ENCODE measurements around the gene SLC50A1.

Gene SLC50A1, protein sequence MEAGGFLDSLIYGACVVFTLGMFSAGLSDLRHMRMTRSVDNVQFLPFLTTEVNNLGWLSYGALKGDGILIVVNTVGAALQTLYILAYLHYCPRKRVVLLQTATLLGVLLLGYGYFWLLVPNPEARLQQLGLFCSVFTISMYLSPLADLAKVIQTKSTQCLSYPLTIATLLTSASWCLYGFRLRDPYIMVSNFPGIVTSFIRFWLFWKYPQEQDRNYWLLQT

DNA sequence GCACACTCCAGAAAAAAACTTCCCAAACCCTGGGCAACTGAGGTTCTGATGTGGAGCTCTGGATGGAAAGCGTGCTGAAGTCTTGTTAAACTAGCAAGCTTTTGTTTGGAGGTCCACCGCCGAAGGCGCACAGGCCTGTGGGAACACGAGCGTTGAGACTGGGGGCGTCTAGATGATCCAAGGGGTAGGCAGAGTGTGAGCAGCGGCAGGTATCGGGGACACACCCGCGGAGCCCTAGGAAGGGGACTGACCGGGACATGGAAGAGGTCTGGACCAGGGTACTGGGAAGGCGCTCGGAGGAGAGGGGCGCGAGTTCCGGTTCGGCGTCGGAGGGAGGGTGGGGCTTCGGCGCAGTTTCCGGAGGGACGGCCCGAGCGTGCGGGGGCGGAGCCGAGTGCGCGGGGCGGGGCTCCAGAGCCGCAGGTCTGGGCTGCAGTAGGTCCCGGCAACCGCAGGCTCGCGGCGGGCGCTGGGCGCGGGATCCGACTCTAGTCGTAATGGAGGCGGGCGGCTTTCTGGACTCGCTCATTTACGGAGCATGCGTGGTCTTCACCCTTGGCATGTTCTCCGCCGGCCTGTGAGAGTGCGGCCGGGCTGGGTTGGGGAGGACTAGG, at the start of gene SLC50A1:
Gene SLC50A1, plus strand, starts transcription at position 438 of the 614 bp plus-strand sequence. Its CDS starts 60 bp downstream, at position 498.
- peak; percentile 97 for DNase-seq

DNA sequence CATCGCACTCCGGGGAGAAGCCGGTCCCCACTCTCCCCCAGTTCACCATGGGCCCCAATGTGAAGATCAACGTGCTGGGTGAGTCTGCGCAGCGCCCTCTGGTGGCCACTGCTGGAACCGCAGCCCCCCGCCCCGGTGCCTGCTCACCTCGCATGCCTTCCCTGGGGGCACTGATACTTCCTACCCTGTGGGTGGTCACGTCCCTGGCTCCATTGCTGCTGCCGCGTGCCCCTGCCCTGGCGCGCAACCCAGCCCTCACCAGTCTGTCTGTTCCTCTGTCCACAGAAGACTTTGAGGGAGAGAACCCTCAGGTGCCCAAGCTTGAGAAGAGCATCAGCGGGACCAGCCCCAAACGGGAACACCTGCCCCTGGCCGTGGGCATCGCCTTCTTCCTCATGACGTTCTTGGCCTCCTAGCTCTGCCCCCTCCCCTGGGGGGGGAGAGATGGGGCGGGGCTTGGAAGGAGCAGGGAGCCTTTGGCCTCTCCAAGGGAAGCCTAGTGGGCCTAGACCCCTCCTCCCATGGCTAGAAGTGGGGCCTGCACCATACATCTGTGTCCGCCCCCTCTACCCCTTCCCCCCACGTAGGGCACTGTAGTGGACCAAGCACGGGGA, 49.4 kb upstream of the SLC50A1 start:
- peak; percentile 87 for DNase-seq

DNA sequence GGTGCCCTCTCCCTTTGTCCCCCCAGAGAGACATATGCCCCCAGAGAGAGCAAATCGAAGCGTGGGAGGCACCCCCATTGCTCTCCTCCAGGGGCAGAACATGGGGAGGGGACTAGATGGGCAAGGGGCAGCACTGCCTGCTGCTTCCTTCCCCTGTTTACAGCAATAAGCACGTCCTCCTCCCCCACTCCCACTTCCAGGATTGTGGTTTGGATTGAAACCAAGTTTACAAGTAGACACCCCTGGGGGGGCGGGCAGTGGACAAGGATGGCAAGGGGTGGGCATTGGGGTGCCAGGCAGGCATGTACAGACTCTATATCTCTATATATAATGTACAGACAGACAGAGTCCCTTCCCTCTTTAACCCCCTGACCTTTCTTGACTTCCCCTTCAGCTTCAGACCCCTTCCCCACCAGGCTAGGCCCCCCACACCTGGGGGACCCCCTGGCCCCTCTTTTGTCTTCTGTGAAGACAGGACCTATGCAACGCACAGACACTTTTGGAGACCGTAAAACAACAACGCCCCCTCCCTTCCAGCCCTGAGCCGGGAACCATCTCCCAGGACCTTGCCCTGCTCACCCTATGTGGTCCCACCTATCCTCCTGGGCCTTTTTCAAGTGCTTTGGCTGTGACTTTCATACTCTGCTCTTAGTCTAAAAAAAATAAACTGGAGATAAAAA, 48.7 kb upstream of the SLC50A1 start:
- no peak for DNase-seq

DNA sequence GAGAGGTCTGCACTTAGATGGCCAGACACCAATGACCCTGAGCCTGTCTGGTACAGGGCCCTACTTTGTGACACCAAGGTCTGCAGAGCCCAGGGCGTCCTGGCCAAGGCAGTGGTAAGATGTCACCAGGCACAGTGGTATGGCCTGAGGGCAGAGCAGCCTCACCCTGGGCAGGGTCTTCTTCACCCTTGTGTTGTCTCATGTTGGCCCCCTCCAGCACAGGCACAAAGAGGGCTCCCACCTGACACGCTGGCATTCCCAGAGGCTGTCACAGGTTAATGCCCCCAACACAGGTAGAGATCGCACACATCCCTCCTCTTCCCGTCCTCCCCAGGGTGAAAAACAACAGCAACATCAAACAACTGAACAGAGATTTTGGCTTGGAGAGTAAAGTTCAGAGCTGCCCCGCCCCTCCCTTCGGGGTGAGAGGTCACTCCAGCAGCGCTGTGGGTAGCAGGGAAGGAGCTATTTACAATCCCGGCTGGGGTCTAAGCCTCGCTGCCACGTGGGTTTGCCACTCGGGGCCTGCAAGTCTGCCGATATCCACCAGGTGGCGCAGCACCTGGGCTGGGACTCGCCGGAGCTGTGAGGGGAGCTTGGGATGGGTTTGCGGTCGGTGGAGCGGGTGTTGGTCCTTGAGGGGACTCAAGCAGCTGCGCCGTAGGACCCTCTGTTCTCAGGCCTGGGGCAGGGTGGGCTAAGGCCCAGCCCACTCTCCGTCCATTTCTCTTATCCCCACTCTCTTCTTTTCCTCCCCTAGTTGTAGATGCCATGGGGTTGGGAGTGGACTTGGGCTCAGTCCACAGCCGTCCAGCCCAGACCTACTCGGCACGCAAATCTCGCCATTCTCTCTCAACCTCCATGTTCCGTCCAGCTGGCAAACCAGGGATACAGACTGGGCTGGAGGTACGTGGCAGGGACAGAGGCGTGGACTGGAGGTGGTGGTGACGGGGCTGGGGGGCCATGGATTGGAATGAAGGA, 44.3 kb upstream of the SLC50A1 start:
- peak; percentile 88 for DNase-seq

DNA sequence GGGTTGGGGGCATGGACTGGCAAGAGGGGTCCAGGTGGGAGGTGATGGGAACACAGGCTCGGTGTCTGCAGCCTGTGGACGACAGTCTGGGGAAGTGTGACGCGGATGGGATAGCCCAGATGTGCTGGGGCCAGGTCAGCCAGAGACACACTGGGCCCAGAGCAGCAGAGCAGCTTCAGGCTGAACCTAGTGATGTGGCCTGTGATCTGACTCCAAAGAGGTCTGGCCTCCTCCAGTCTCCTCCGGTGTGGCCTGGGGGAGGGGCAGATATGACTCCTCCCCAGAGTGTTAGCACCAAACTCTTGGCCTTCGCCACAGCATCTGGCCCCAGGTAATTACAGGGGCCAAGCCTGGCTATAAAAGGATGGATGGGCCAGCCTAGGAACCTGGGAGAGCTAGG, 43.5 kb upstream of the SLC50A1 start:
- DNase-seq: no peak

DNA sequence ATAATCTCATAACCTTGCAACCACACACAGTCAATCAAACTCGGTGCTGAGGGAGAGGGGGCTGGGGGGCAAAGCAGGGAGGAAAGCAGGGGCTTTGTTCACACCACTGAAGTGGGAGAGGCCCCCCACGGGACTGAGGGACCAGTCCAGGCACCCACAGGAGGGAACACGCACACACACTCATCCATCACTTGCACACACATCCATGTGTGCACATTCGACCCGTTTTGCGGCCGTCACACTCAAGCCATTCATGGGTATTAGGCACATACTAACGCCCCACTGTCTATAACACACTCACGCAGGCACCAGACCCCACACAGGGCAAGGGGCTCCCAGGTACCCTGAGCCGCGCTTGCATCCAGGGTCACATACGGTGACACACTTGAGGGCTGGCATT, 43.0 kb upstream of the SLC50A1 start:
- no peak for DNase-seq

DNA sequence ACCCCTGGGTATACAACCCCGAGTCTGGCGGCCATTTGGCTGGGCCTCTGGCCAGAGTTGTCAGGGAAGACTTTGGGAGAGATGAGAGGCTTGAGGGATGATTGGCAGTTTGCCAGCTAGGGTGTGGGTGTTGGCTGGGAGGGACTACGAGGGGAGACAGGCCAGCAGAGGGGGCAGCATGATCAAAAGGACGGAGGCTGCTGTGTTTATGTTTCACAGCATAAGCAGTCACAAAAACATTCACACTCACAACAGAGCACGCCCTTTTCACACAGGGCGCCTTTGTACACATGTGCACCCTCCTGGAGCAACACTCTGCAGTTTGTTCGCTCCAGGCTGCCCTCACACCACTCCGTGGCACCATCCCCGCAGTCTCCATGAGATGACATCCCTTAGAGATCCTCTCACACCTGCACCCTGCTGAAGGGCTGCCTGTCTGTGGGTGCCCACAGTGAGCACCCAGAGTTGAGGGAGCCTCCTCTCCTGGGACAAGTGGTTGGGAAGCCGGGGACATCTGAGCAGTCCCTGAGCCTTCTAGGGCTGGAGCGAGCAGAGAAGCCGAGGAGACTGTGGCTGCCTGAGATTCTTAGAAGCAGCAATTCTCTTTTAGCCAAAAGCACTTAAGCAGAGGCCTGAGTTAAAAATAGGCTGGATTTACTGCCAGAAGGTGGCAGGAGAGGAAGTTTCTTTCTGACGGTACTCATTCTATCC, 41.6 kb upstream of the SLC50A1 start:
- peak; percentile 91 for DNase-seq

DNA sequence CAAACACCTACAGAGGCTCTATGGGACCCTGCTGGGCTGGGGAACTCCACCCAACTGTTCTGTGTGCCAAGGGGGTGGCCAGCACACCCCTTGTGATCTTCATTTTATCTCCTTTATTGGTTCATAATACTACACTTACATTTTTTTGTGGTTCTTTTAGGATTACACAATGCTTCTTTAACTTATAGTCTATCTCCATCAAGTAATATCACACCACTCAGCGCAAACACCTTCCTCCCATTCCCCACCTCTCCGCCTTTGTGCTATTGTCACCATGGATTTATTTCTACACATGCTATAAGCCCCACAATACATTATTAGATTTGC, 41.1 kb upstream of the SLC50A1 start:
- no peak for DNase-seq

DNA sequence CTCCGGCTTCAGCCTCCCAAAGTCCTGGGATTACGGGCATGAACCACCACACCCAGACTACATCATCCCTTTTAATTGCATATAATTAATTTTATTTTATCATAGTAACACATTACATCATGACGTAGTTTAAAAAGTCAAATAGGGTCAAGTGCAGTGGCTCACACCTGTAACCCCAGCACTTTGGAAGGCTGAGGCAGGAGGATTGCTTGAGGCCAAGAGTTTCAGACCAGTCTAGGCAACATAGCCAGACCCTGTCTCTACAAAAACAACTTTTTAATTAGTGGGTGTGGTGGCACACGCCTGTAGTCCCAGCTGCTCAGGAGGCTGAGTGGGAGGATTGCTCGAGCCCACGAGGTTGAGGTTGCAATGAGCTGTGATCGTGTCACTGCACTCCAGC, 36.3 kb upstream of the SLC50A1 start:
- no peak for DNase-seq

DNA sequence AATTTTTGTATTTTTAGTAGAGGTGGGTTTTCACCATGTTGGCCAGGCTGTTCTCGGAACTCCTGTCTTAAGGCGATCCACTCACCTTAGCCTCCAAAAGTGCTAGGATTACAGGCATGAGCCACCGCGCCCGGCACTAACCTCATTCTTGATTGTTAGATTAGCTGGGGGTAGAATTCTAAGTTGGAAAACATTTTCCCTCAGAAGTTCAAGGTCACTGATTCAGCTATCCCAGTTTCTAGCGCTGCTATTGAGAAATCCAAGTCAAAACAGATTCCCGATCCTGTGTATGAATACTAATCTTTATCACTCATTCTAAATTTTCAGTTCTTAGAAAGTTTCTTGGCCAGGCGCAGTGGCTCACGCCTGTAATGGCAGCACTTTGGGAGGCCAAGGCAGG, 32.3 kb upstream of the SLC50A1 start:
- no peak for DNase-seq

DNA sequence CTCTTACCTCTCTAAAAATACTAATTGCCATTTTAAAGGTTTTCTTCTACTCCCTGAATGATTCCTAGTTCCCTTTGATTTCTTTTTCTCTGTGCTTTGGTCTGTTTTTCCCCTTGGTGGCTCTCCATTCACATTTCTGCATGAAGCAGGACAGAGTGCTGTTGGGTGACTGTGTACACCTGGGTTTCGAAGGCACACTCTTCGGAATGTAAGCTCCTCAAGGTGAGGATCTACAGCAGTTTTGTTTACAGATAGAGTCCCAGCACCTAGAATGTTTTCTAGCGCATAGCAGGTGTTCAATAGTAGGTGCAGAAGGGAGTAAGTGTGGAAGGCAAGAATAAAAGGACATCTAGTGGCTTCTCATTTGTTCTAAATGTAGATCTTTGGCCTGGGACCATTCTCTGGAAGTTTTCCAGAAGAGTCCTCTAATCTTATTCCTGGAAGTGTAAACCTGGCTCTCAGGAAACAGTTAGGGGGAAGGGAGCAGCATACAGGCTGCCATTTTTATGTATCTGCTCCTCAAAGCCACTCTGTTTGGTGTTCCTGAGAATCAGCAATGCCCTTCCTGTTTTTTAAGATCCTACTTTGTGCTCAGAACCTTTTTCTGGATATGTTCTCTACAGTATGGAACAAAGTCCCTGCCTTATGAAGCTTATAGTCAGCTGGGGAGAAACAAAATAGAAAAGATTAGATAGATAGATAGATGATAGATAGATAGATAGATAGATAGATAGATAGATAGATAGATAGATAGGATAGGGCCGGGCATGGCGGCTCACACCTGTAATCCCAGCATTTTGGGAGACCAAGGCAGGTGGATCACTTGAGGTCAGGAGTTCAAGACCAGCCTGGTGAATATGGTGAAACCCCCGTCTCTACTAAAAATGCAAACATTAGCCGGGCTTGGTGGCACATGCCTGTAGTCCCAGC, 30.8 kb upstream of the SLC50A1 start:
- DNase-seq: no peak

DNA sequence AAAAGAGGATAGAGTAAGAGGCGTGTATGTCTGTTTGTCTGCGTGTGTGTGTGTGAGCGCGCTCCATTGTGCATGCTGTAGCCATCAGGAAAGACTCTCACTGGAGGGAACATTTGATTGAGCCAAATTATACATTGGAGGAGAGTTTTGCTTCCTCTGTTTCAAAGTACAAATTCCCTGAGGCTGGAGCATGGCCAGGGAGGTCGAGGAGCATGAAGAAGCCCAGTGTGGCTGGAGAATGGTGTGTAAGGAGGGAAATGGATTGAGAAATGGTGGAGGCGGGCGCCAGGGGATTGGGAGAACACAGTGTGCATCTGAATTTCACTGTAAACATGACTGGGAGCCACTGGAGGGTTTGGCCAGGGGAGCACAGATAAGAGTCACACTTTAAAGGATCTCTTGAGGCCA, 30.0 kb upstream of the SLC50A1 start:
- DNase-seq: no peak

DNA sequence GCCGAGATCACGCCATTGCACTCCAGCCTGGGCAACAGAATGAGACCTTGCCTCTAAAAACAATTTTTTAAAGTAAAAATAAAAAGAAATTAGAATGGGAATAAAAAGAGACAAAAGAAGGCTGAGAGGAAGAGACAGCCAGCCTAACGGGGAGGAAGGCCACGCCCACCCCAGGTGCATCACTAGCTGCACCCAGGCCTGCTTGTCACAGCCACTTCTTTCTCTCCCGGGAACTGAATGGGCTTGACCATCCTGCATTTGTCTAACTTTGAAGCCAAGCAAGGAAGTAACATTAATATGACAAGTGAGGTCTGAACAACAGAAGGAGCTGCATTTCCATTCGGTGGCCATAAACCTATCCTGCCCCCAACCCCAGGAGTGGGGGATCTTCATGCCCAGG, 28.8 kb upstream of the SLC50A1 start:
- DNase-seq: no peak

DNA sequence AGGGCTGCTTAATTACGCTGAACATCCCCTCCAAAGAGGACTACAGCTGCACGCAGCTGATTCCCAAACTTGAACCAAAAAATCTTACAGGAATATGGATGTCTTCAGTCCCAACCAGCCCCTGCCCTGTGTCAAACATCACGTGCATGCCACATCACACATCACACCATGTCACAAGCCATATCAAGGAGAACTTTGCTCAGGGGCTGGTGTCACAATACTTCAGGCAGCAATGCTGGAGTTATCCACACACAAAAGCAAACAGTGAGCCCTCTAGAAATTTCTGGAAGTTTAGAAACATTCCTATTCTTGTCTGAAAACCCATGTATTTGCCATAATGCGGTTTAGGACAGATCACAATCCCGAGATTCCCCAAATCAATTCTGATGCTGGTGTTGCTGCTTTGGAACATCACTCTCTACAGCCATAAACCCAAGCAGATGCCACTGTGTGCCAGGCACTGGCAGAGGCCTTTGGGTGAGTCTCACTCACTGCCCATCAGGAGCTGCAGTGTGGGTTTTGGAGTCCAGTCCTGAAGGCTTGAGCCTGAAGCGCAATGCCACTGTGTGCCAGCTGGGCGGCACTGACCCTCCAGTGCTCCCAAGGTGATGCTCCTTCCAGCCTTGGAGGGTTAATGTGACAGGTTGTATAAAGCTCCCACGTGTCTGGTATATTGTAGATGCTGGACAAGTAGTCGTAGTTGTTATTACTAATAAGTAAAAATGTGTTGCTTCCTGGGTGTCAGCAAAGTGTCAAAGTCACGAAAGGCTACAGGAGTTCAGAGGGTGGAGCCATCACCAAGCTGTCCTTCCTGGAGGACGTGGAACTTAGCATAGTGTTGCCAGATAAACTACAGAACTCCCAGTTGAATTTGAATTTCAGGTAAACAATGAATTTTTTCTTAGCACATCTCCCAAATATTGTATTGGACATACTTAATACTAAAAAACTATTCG, 28.1 kb upstream of the SLC50A1 start:
- no peak for DNase-seq

DNA sequence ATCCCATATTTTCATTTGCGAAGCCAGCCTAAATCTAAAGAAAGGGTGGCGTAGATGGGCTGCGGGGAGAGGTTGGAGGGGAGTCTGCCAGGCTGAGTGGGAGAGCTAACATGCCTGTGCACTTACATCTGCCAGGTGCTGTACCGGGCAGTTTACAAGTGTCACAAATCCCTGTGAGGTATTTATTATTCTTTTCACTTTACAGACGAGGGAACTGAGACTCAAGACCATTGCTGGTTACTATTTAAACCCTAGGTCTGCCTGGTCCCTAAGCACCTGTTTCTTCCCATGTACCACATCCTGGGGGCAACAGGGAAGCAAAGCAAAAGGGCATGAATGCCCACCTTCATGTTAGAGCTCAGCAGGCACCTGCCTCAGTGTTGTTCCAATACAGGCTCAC, 27.4 kb upstream of the SLC50A1 start:
- no peak for DNase-seq

DNA sequence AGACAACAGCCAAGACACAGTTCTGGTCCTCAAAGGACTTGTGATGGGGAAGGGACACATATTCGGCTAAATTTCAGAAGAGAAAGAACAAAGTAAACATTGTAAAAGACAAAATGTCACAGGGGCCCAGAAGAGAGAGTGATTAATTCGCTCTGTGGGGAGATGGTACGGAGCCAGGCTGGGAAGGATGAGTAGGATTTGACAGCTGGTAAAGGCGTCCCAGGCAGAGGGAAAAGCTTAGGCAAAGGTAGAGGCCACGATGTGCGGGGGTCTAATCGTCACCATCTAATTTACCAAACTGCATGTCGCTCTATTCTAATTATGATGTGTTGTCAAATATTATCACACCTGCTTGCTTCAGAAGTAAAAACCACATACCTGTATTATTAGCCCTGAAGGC, 25.3 kb upstream of the SLC50A1 start:
- no peak for DNase-seq

DNA sequence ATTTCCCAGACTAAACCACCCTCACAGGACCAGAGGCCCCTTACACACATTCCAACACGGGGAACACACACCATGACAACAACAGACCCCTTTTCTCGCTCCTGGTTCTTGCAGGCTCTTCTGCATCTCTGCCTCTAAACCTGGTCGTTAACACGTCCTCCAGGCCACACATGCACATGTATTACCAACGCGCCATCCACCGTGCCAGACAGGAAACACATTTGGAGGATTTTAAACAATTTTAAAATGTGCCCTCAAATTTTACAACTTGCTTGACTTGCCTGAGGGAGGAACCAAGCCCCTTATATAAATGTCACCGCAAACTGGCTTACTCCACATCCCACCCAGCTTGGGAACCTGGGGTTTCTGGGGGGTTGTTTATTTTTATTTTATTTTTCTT, 24.8 kb upstream of the SLC50A1 start:
- DNase-seq: no peak

DNA sequence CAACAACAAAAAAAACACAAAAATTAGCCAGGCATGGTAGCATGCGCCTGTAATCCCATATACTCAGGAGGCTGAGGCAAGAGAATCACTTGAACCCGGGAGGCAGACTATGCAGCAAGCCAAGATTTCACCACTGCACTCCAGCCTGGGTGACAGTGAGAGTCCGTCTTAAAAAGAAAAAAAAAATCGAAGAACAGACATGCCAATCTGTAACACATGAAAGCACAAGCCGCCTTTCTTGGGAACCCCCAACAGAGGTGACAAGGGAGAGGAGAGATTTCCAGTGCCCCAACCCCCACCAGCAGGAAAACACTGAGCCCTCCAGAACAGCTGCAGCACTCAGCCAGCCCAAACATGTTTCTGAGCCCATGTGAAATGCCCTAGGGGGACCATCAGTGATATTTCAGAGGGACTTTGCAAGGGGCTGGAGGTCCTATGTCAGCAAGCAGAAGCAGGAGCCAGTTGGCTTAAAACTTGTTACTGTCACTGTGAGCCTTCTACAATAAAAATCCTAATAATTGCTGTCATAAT, 22.1 kb upstream of the SLC50A1 start:
- peak; percentile 43 for DNase-seq

DNA sequence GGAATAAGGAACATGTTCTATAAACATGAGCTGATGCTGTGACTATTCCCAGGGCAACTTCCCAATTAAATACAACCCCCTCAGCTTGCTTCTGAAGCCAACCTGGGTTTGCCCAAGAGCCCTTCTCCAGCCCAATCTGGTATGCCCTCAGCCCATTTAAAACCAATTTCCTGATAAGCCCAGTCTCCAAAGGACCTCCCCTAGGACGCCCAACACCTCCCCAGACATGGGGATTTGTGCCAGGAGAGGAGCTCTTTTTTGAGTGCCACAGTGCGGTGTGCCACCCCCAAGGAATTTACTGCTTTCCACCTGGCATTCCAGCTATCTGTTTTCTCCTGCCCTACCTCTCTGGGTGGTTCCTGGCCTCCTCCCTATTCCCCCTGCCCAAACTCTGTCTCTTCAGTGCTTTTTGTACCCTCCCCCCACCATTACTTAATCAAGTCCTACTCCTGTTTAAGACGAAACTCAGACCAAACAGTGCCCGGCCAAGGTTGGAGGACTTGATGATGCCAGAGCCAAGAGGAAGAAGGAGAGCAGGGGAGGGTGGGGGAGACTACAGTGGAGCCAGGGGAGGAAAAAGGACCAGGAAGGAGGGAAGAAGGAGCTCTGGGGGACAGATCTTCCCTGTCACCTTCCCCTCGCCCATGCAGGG, 19.4 kb upstream of the SLC50A1 start:
- no peak for DNase-seq
